PFSK-1 (cell line): Measurements from ENCODE around the gene PARD3B.

Source experiments
- POLR2AphosphoS5 ChIP-seq: IDR thresholded peaks from 2 replicates; pipeline ENCODE4 v1.6.1; 2012; ENCODE audit warnings: low read depth, mild to moderate bottlenecking, control low read depth, low read length, moderate library complexity
- SIN3A ChIP-seq: IDR thresholded peaks from 2 replicates; pipeline ENCODE4 v1.6.1; 2012; ENCODE audit warnings: mild to moderate bottlenecking, low read length, moderate library complexity, borderline replicate concordance; ENCODE audit not compliant: insufficient read depth
- TAF1 ChIP-seq: IDR thresholded peaks from 2 replicates; pipeline ENCODE4 v1.6.1; 2012; ENCODE audit warnings: low read length, control low read depth, borderline replicate concordance; ENCODE audit not compliant: insufficient read depth

DNA sequence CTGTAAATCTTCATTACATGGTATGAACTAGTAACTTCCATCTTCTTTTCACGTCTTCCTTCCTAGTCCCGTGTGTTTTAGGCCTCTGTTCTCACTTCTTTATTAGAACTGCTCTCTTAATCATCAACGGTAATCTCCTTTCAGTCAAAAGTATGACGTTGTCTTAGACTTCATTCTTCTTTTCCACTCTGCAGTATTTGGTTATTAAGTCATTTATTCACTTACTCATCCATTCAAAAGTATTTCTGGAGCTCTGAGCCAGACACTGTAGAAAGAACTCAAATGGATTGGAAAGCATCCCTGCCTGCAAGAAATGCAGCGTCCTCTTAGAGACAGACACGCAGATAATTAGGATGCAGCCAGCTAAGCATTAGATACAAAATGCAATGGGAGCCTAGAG lies 642.5 kb downstream of the PARD3B start:
- TF ChIP-seq POLR2AphosphoS5 (no peak), SIN3A (no peak), TAF1 (no peak)
